ENCODE measurements around the gene ZNF835.

The ZNF835 gene

GRCh38 chr19:56701895-56702294, 30.3 kb upstream of the ZNF835 start:
- no peak for DNase-seq (ENCODE audit: extremely low read depth, low read depth)
- TF ChIP-seq CTCF (IDR thresholded peaks at IDR 0.05; ENCODE audit: low read depth, low read length) = no peak

- no peak for DNase-seq (ENCODE audit: extremely low read depth, low read depth)
- no peak for TF ChIP-seq CTCF (IDR thresholded peaks at IDR 0.05; ENCODE audit: low read depth, low read length)
Measured at GRCh38 chr19:56699552-56699951, 28.0 kb upstream of the ZNF835 start.

GRCh38 chr19:56692206-56692895, 20.8 kb upstream of the ZNF835 start:
- no peak for DNase-seq (ENCODE audit: extremely low read depth, low read depth)
- no peak for TF ChIP-seq CTCF (IDR thresholded peaks at IDR 0.05; ENCODE audit: low read depth, low read length)

- no peak for TF ChIP-seq CTCF (IDR thresholded peaks at IDR 0.05; ENCODE audit: low read depth, low read length)
- DNase-seq (ENCODE audit: extremely low read depth, low read depth) = no peak
Measured at GRCh38 chr19:56690670-56691069, 19.1 kb upstream of the ZNF835 start.

- TF ChIP-seq CTCF (IDR thresholded peaks at IDR 0.05; ENCODE audit: low read depth, low read length) = no peak
Measured at GRCh38 chr19:56689198-56689597, 17.6 kb upstream of the ZNF835 start.

GRCh38 chr19:56687031-56687430, 15.5 kb upstream of the ZNF835 start:
- TF ChIP-seq CTCF (IDR thresholded peaks at IDR 0.05; ENCODE audit: low read depth, low read length) = no peak
- DNase-seq (ENCODE audit: extremely low read depth, low read depth) = no peak

More at GRCh38 chr19:56689198-56689597, 17.6 kb upstream of the ZNF835 start:
- DNase-seq (ENCODE audit: extremely low read depth, low read depth) = no peak

- TF ChIP-seq CTCF (IDR thresholded peaks at IDR 0.05; ENCODE audit: low read depth, low read length) = no peak
- DNase-seq (ENCODE audit: extremely low read depth, low read depth) = no peak
Measured at GRCh38 chr19:56683116-56683515, 11.6 kb upstream of the ZNF835 start.
